H1 (cell line): Measurements from ENCODE around the gene DHCR7. TPM values are rescaled to one million over a fixed set of nuclear protein-coding genes. Genes with fewer than 3 reads are reported as not detected.

Source experiments
- CTCF ChIA-PET: fragments of 300-600 bp; sonication (Branson Sonifier 250); formaldehyde crosslinking; loops from one replicate; lab custom pipeline; 2021; ENCODE audit not compliant: partially characterized antibody; lab: Charles Lee
- POLR2A ChIA-PET: fragments of 300-600 bp; sonication (Branson Sonifier 250); formaldehyde crosslinking; loops from one replicate; lab custom pipeline; 2021; ENCODE audit warnings: inconsistent platforms; ENCODE audit not compliant: partially characterized antibody; lab: Charles Lee
- DNase-seq, 2 experiments: peaks; one replicate each; pipeline versions ENCODE4 v3.0.0 to v3.0.0-alpha.2; 2010 to 2022; ENCODE audit warnings: low spot score in 2 of 2, low read depth in 1 of 2, mixed read lengths in 1 of 2
- FAIRE-seq: peaks from 2 replicates; lab custom pipeline; 2011; peaks lifted over from hg19 to GRCh38; lab: Jason Lieb, UNC
- H2AFZ ChIP-seq: 2 replicates; pipeline ENCODE4 v1.8.1; 2012; ENCODE audit warnings: low read length, inconsistent platforms
- H2AK5ac ChIP-seq: 2 replicates; pipeline ENCODE4 v1.6.1; 2013; ENCODE audit warnings: low read depth, low read length
- H2BK120ac ChIP-seq: replicated peaks from 2 replicates; pipeline ENCODE3; 2013; ENCODE audit warnings: low read depth, low read length, inconsistent platforms
- H2BK12ac ChIP-seq: 2 replicates; pipeline ENCODE4 v1.6.1; 2013; ENCODE audit warnings: low read depth, low read length
- H2BK15ac ChIP-seq: 2 replicates; pipeline ENCODE4 v1.6.1; 2013; ENCODE audit warnings: low read length
- H2BK20ac ChIP-seq: 2 replicates; pipeline ENCODE4 v1.6.1; 2013; ENCODE audit warnings: low read length
- H2BK5ac ChIP-seq: 2 replicates; pipeline ENCODE4 v1.6.1; 2013; ENCODE audit warnings: low read depth, low read length
- H3K14ac ChIP-seq: 2 replicates; pipeline ENCODE4 v1.6.1; 2013; ENCODE audit warnings: inconsistent platforms; ENCODE audit not compliant: insufficient read length
- H3K18ac ChIP-seq: 2 replicates; pipeline ENCODE4 v1.6.1; 2013; ENCODE audit warnings: low read length; ENCODE audit errors: extremely low read depth
- H3K23ac ChIP-seq: 2 replicates; pipeline ENCODE4 v1.6.1; 2013; ENCODE audit warnings: inconsistent platforms; ENCODE audit not compliant: insufficient read length
- H3K23me2 ChIP-seq: 2 replicates; pipeline ENCODE4 v1.6.1; 2013; ENCODE audit warnings: low read depth, low read length
- H3K27ac ChIP-seq: 2 replicates; pipeline ENCODE4 v1.6.1; 2011; ENCODE audit warnings: low read depth, low read length, inconsistent platforms
- H3K27me3 ChIP-seq, 4 experiments: replicated peaks in 1 of 4; 1 replicate in 1 of 4; 2 replicates in 3 of 4; pipeline versions ENCODE4 v1.6.1 to v1.8.1; 2011 to 2013; ENCODE audit warnings: low read length in 3 of 4, mild to moderate bottlenecking in 3 of 4, inconsistent platforms in 2 of 4, mixed read lengths in 2 of 4, moderate library complexity in 1 of 4; ENCODE audit not compliant: control insufficient read depth in 3 of 4, insufficient read depth in 3 of 4; ENCODE audit errors: extremely low read depth in 1 of 4
- H3K36me3 ChIP-seq, 4 experiments: 2 replicates each; pipeline versions ENCODE4 v1.6.1 to v1.8.1; 2011 to 2013; ENCODE audit warnings: mild to moderate bottlenecking in 4 of 4, low read length in 3 of 4, moderate library complexity in 2 of 4, control low read depth in 1 of 4, inconsistent platforms in 1 of 4; ENCODE audit not compliant: insufficient read depth in 4 of 4, control insufficient read depth in 2 of 4
- H3K4ac ChIP-seq: replicated peaks from 2 replicates; pipeline ENCODE3; 2013; ENCODE audit warnings: low read length, low read depth, mixed read lengths, inconsistent platforms; ENCODE audit not compliant: insufficient read length
- H3K4me1 ChIP-seq, 4 experiments: replicated peaks in 1 of 4; 1 replicate in 1 of 4; 2 replicates in 3 of 4; pipeline versions ENCODE4 v1.6.1 to v1.8.1; 2011 to 2013; ENCODE audit warnings: low read length in 3 of 4, inconsistent platforms in 2 of 4, mixed read lengths in 1 of 4; ENCODE audit not compliant: insufficient read depth in 4 of 4, control insufficient read depth in 3 of 4
- H3K4me2 ChIP-seq, 2 experiments: 2 replicates each; pipeline versions ENCODE4 v1.6.1 to v1.8.1; 2011 to 2013; ENCODE audit warnings: low read depth in 2 of 2, low read length in 2 of 2, control low read depth in 1 of 2, inconsistent platforms in 1 of 2, mild to moderate bottlenecking in 1 of 2; ENCODE audit not compliant: insufficient read depth in 1 of 2
- H3K4me3 ChIP-seq, 4 experiments: fragments of 200-600, 300-600 bp in 1 of 4; sonication (generic), shearing (Covaris generic), sonication (Bioruptor Twin) in 1 of 4; 2 replicates each; pipeline versions ENCODE4 v1.5.1 to v1.8.1; 2011 to 2016; ENCODE audit warnings: low read length in 4 of 4, low read depth in 3 of 4, control low read depth in 2 of 4, inconsistent platforms in 2 of 4, mild to moderate bottlenecking in 2 of 4, mixed read lengths in 1 of 4, moderate library complexity in 1 of 4; ENCODE audit not compliant: insufficient read depth in 2 of 4; ENCODE audit errors: extremely low read depth in 1 of 4
- H3K56ac ChIP-seq: replicated peaks from 2 replicates; pipeline ENCODE3; 2013; ENCODE audit warnings: low read depth, mild to moderate bottlenecking, mixed read lengths, low read length, inconsistent platforms; ENCODE audit not compliant: insufficient read length
- H3K79me1 ChIP-seq: 2 replicates; pipeline ENCODE4 v1.6.1; 2013; ENCODE audit warnings: low read depth, low read length, control low read depth
- H3K79me2 ChIP-seq, 2 experiments: 2 replicates each; pipeline versions ENCODE4 v1.6.1 to v1.8.1; 2012 to 2013; ENCODE audit warnings: low read length in 2 of 2, mild to moderate bottlenecking in 2 of 2, inconsistent platforms in 1 of 2; ENCODE audit not compliant: insufficient read depth in 2 of 2, control insufficient read depth in 1 of 2
- H3K9ac ChIP-seq, 4 experiments: replicated peaks in 1 of 4; 1 replicate in 1 of 4; 2 replicates in 3 of 4; pipeline versions ENCODE4 v1.6.1 to v1.8.1; 2011 to 2013; ENCODE audit warnings: low read depth in 3 of 4, low read length in 3 of 4, control low read depth in 2 of 4, mild to moderate bottlenecking in 2 of 4, moderate library complexity in 2 of 4, inconsistent platforms in 1 of 4; ENCODE audit errors: extremely low read depth in 1 of 4
- H3K9me3 ChIP-seq, 2 experiments: 2 replicates each; pipeline versions ENCODE4 v1.6.1 to v1.8.1; 2012 to 2013; ENCODE audit warnings: mild to moderate bottlenecking in 2 of 2, moderate library complexity in 2 of 2, control low read depth in 1 of 2, inconsistent platforms in 1 of 2, low read depth in 1 of 2, low read length in 1 of 2, mixed read lengths in 1 of 2; ENCODE audit not compliant: insufficient read depth in 2 of 2
- H4K20me1 ChIP-seq, 2 experiments: replicated peaks in 1 of 2; 2 replicates each; pipeline versions ENCODE3 to v1.8.1; 2011 to 2013; ENCODE audit warnings: inconsistent platforms in 2 of 2, low read length in 2 of 2, mild to moderate bottlenecking in 1 of 2; ENCODE audit not compliant: insufficient read depth in 2 of 2, control insufficient read depth in 1 of 2
- H4K5ac ChIP-seq: 2 replicates; pipeline ENCODE4 v1.6.1; 2013; ENCODE audit warnings: low read length, low read depth, mixed read lengths, inconsistent platforms; ENCODE audit not compliant: insufficient read length
- H4K8ac ChIP-seq: 2 replicates; pipeline ENCODE4 v1.8.0; 2013; ENCODE audit warnings: mild to moderate bottlenecking, moderate library complexity, low read length, inconsistent platforms; ENCODE audit not compliant: insufficient read depth; ENCODE audit errors: extremely low read depth
- H4K91ac ChIP-seq: replicated peaks from 2 replicates; pipeline ENCODE3; 2013; ENCODE audit warnings: low read length, mixed read lengths, inconsistent platforms; ENCODE audit not compliant: insufficient read length
- CREB1 ChIP-seq: IDR thresholded peaks from 2 replicates; pipeline ENCODE4 v1.6.1; 2012; ENCODE audit warnings: inconsistent platforms
- NANOG ChIP-seq: IDR thresholded peaks from 2 replicates; pipeline ENCODE4 v1.6.1; 2011; ENCODE audit warnings: low read length, low read depth, mild to moderate bottlenecking, inconsistent platforms; ENCODE audit not compliant: insufficient read depth, poor library complexity, severe bottlenecking
- WGBS, 2 experiments: shearing (Covaris generic) in 1 of 2; methylation state at CpG; one replicate each; pipeline versions ENCODE4 v1.1.6 to v1.1.7; 2013 to 2015; ENCODE audit warnings: low lambda C conversion rate in 2 of 2, mixed read lengths in 2 of 2, inconsistent platforms in 1 of 2, low coverage in 1 of 2, missing lambda C conversion rate in 1 of 2; ENCODE audit not compliant: insufficient replicate concordance in 2 of 2, insufficient coverage in 1 of 2, insufficient read length in 1 of 2; ENCODE audit errors: extremely low coverage in 1 of 2, missing lambda C conversion rate in 1 of 2; 5-methylcytosine and 5-hydroxymethylcytosine counted together
- polyA plus RNA-seq, 7 experiments: library from polyadenylated mRNA; depleted of rRNA in 3 of 7; stranded (reverse) in 5 of 7; unstranded in 2 of 7; fragments of >200 nt in 5 of 7; fragments of 200-250 nt in 2 of 7; gene quantifications; 1 replicate in 5 of 7; 2 replicates in 1 of 7; 4 replicates in 1 of 7; pipeline versions ENCODE4 v1.2.1 to v1.2.3, GENCODE V29; 2011 to 2013; ENCODE audit warnings: missing spikeins in 2 of 7, mixed read lengths in 2 of 7
- total RNA-seq: library from RNA; stranded (reverse); fragmentation: NEBNext Ultra II Directional; extraction: Animal tissue kit (Norgen Biotek cat#: 25700); gene quantifications from 2 replicates; pipeline ENCODE4 v1.2.1, GENCODE V29; 2021

The DHCR7 gene
- total and polyA plus RNA-seq, 2 of the 8 experiments (the other 6 are each of a cell fraction or from before 2014, with no cell fraction given): 144 to 157 TPM

GRCh38 chr11:71402878-71403277, 45.3 kb downstream of the DHCR7 start:
- Histone ChIP-seq H3K27ac (no peak overlapping the region), H3K14ac (no peak overlapping the region), H2BK20ac (no peak overlapping the region), H3K4me2 (no peak overlapping the region), H4K8ac (no peak overlapping the region; the same call in 1 of the 2 replicates), H3K36me3 (no peaks in the 10 kb centered on the region), H3K23me2 (no peaks in the 10 kb centered on the region), H3K9ac (no peak overlapping the region; a peak in 1 of 7 replicates), H2BK12ac (no peak overlapping the region), H3K9me3 (peaks cover 4 to 5% of the 10 kb centered on the region in 2 experiments; a peak in 2 of 4 replicates), H2BK5ac (no peak overlapping the region; the same call in 1 of the 2 replicates), H3K79me2 (no peaks in the 10 kb centered on the region), H4K91ac (no peak overlapping the region), H2BK120ac (no peak overlapping the region), H3K23ac (no peak overlapping the region), H3K56ac (no peak overlapping the region), H2AK5ac (no peak overlapping the region), H3K4me3 (no peak overlapping the region), H4K20me1 (peaks cover 0 to 1% of the 10 kb centered on the region in 2 experiments), H3K27me3 (no peaks in the 10 kb centered on the region; a peak in 1 of 7 replicates), H3K4ac (no peak overlapping the region), H4K5ac (no peak overlapping the region), H2AFZ (no peak overlapping the region), H3K4me1 (no peaks in the 10 kb centered on the region), H3K79me1 (no peaks in the 10 kb centered on the region), H3K18ac (no peak overlapping the region), H2BK15ac (no peak overlapping the region)
- ChIA-PET CTCF (interaction anchor here (0.6 kb wide), 1 partner anchor 171 kb away, joined by 3 read pairs; no protein-coding TSS in a partner anchor), POLR2A (no interaction called here)
- WGBS, 2 experiments: 76% methylated on average over 15 of the region's 15 CpGs; no CpG with 5 or more reads in 1 of the 2 experiments
- TF ChIP-seq CREB1: peak; percentile 8; the same call in 1 of the 2 replicates
- no peak for TF ChIP-seq NANOG
- DNase-seq (no peak), FAIRE-seq (no peak)
